IMR-90 (cell line): ENCODE data around the gene EML6. TPM values are rescaled to one million over a fixed set of nuclear protein-coding genes. Genes with fewer than 3 reads are reported as not detected.

Experiments used
- ATAC-seq: fragments of 200-7000 bp; cut with Tn5 transposase; 2 replicates; pipeline ENCODE4 v1.9.1; 2020; ENCODE audit warnings: low read depth, mild to moderate bottlenecking, moderate library complexity
- BruUV-seq: library from RNA; stranded (reverse); fragments of 400-500 nt; replicated peaks from 2 replicates; lab custom pipeline; 2021; lab: Mats Ljungman, UMichigan
- CTCF ChIA-PET: fragments of 300-600 bp; formaldehyde crosslinking; extraction: SDS; loops from one replicate; lab custom pipeline; 2021; ENCODE audit warnings: antibody characterized with exemption; lab: Yijun Ruan, JAX
- POLR2A ChIA-PET: fragments of 300-600 bp; sonication (Branson Sonifier 250); formaldehyde crosslinking; loops from one replicate; lab custom pipeline; 2022; ENCODE audit warnings: antibody characterized with exemption; ENCODE audit not compliant: unreplicated experiment; lab: Charles Lee
- DNase-seq: peaks from one replicate; pipeline ENCODE4 v3.0.0; 2013
- H2AFZ ChIP-seq: replicated peaks from 2 replicates; pipeline ENCODE3; 2013; ENCODE audit warnings: low read length, mild to moderate bottlenecking; ENCODE audit not compliant: poor library complexity
- H2AK5ac ChIP-seq: 2 replicates; pipeline ENCODE4 v1.6.1; 2013; ENCODE audit warnings: low read depth, low read length, inconsistent platforms
- H2AK9ac ChIP-seq: replicated peaks from 2 replicates; pipeline ENCODE3; 2013; ENCODE audit warnings: mild to moderate bottlenecking, low read depth, low read length, moderate library complexity; ENCODE audit not compliant: poor library complexity
- H2BK120ac ChIP-seq: 2 replicates; pipeline ENCODE4 v1.6.1; 2013; ENCODE audit warnings: low read depth, low read length, inconsistent platforms
- H2BK15ac ChIP-seq: 3 replicates; pipeline ENCODE4 v1.6.1; 2013; ENCODE audit warnings: low read depth, low read length, inconsistent platforms
- H2BK20ac ChIP-seq: 2 replicates; pipeline ENCODE4 v1.6.1; 2013; ENCODE audit warnings: low read depth, mild to moderate bottlenecking, inconsistent platforms, low read length, moderate library complexity
- H2BK5ac ChIP-seq: 2 replicates; pipeline ENCODE4 v1.6.1; 2013; ENCODE audit warnings: mild to moderate bottlenecking, low read depth, low read length, inconsistent platforms; ENCODE audit not compliant: poor library complexity, severe bottlenecking
- H3K14ac ChIP-seq: replicated peaks from 2 replicates; pipeline ENCODE4 v1.6.1; 2013; ENCODE audit warnings: low read depth, low read length, inconsistent platforms
- H3K18ac ChIP-seq: 2 replicates; pipeline ENCODE4 v1.6.1; 2013; ENCODE audit warnings: low read depth, low read length, control low read depth
- H3K23ac ChIP-seq: 2 replicates; pipeline ENCODE4 v1.6.1; 2013; ENCODE audit warnings: low read depth, low read length, inconsistent platforms
- H3K27ac ChIP-seq: 2 replicates; pipeline ENCODE4 v1.5.1; 2013; ENCODE audit warnings: mild to moderate bottlenecking, control low read depth, low read length; ENCODE audit not compliant: insufficient read depth
- H3K27me3 ChIP-seq: 2 replicates; pipeline ENCODE4 v1.6.1; 2013; ENCODE audit warnings: low read length; ENCODE audit not compliant: control insufficient read depth, insufficient read depth
- H3K36me3 ChIP-seq: 2 replicates; pipeline ENCODE4 v1.6.1; 2013; ENCODE audit warnings: low read length, mixed read lengths; ENCODE audit not compliant: control insufficient read depth, insufficient read depth
- H3K4ac ChIP-seq: 2 replicates; pipeline ENCODE4 v1.6.1; 2013; ENCODE audit warnings: low read depth, low read length, inconsistent platforms
- H3K4me1 ChIP-seq: 2 replicates; pipeline ENCODE4 v1.6.1; 2013; ENCODE audit warnings: low read length, mixed read lengths; ENCODE audit not compliant: control insufficient read depth, insufficient read depth
- H3K4me2 ChIP-seq: 2 replicates; pipeline ENCODE4 v1.6.1; 2013; ENCODE audit warnings: low read depth, mild to moderate bottlenecking, control low read depth, low read length, moderate library complexity
- H3K4me3 ChIP-seq: 2 replicates; pipeline ENCODE4 v1.5.1; 2013; ENCODE audit warnings: low read depth, mild to moderate bottlenecking, control low read depth, low read length, moderate library complexity; ENCODE audit not compliant: insufficient read depth
- H3K56ac ChIP-seq: 2 replicates; pipeline ENCODE4 v1.6.1; 2013; ENCODE audit warnings: low read length, inconsistent platforms; ENCODE audit not compliant: insufficient read depth; ENCODE audit errors: extremely low read depth
- H3K79me1 ChIP-seq, 2 experiments: 2 replicates each; pipeline ENCODE4 v1.6.1; 2013; ENCODE audit warnings: low read length in 2 of 2, inconsistent platforms in 1 of 2, low read depth in 1 of 2
- H3K9ac ChIP-seq: 2 replicates; pipeline ENCODE4 v1.6.1; 2013; ENCODE audit warnings: low read depth, low read length, control low read depth
- H3K9me1 ChIP-seq: 2 replicates; pipeline ENCODE4 v1.6.1; 2013; ENCODE audit warnings: low read length, inconsistent platforms; ENCODE audit not compliant: insufficient read depth
- H3K9me3 ChIP-seq: 2 replicates; pipeline ENCODE4 v1.6.1; 2013; ENCODE audit warnings: low read length; ENCODE audit not compliant: control insufficient read depth, insufficient read depth
- H4K20me1 ChIP-seq: 2 replicates; pipeline ENCODE4 v1.6.1; 2013; ENCODE audit warnings: low read length, inconsistent platforms; ENCODE audit not compliant: insufficient read depth
- H4K5ac ChIP-seq: 2 replicates; pipeline ENCODE4 v1.6.1; 2013; ENCODE audit warnings: mild to moderate bottlenecking, low read depth, low read length, control low read depth
- H4K8ac ChIP-seq, 2 experiments: 2 replicates each; pipeline ENCODE4 v1.6.1; 2013; ENCODE audit warnings: low read depth in 2 of 2, low read length in 2 of 2, control low read depth in 1 of 2, inconsistent platforms in 1 of 2
- H4K91ac ChIP-seq: 2 replicates; pipeline ENCODE4 v1.6.1; 2013; ENCODE audit warnings: low read depth, low read length, inconsistent platforms; ENCODE audit not compliant: insufficient read depth
- FOS ChIP-seq: fragments of 150-350 bp; IDR thresholded peaks from 2 replicates; pipeline ENCODE4 v1.6.1; 2016; ENCODE audit warnings: low read depth, low read length
- MAZ ChIP-seq: IDR thresholded peaks from 2 replicates; pipeline ENCODE4 v1.6.1; 2012; ENCODE audit warnings: low read depth, mild to moderate bottlenecking, low read length, improper control_type of control experiment, moderate library complexity, borderline replicate concordance
- POLR2A ChIP-seq: IDR thresholded peaks from 2 replicates; pipeline ENCODE4 v1.6.1; 2012; ENCODE audit warnings: mild to moderate bottlenecking, low read depth, low read length
- WGBS, 2 experiments: methylation state at CpG; one replicate each; pipeline versions ENCODE4 v1.1.5 to v1.1.7; 2013; ENCODE audit warnings: missing lambda C conversion rate in 2 of 2; ENCODE audit not compliant: insufficient read length in 1 of 2; ENCODE audit errors: extremely low coverage in 2 of 2; 5-methylcytosine and 5-hydroxymethylcytosine counted together
- dilution Hi-C: fragments of 300-500 bp; cut with HindIII; formaldehyde crosslinking; loops from one replicate; pipeline ENCODE4 v1.14.3; 2018; ENCODE audit warnings: low sequenced_read_pairs; ENCODE audit not compliant: unreplicated experiment
- in situ Hi-C: fragments of 300-500 bp; cut with MboI; formaldehyde crosslinking; loops from 3 replicates; pipeline ENCODE4 v1.14.3; 2019; ENCODE audit warnings: low sequenced_read_pairs, inconsistent platforms, mixed read lengths
- intact Hi-C: fragments of 100-400 bp; cut with micrococcal nuclease; formaldehyde crosslinking; loops from 2 replicates; pipeline ENCODE4 v1.10.0; 2022
- polyA plus RNA-seq, 3 experiments: library from polyadenylated mRNA; depleted of rRNA; stranded (reverse); fragments of >200 nt; gene quantifications; 2 replicates each; pipeline ENCODE4 v1.2.3, GENCODE V29; 2012; ENCODE audit warnings: low replicate concordance in 1 of 3
- total RNA-seq: library from RNA; depleted of rRNA; stranded (reverse); fragments of >200 nt; gene quantifications from 2 replicates; pipeline ENCODE4 v1.2.3, GENCODE V29; 2012

The EML6 gene
- total and polyA plus RNA-seq, 2 of the 4 experiments (the other 2 are of a cell fraction), result 0.18 to 0.19 TPM

DNA sequence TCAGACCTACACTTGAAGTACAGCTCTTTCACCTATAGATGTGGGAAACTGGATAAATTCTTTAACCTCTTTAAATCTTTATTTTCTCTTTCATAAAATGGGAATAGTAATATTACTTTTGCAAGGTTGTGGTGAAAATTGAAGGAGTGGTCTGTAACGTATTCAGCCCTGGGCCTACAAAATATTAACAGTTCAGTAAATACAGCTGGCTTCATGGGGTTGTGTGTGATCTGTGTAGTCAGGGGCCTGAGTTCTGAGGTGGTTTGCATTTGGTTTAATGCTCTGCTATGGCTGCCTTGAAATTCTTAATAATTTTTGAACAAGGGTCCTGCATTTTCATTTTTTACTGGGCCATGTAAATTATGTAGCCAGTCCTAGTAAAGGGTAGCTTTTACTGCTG is 16.8 kb upstream of the EML6 start:
- dilution Hi-C loops, result no loop called here

More for the DNA sequence above, 16.8 kb upstream of the EML6 start:
- Histone ChIP-seq H2AFZ (no peak overlapping the region), H4K5ac (no peak overlapping the region), H2AK5ac (no peak overlapping the region), H3K4me2 (no peak overlapping the region), H3K4me3 (no peak overlapping the region), H3K4me1 (no peaks in the 10 kb centered on the region; the same call in 1 of the 2 replicates), H3K9me1 (no peaks in the 10 kb centered on the region), H3K27me3 (peaks cover 15% of the 10 kb centered on the region), H4K91ac (no peak overlapping the region), H3K79me1 (no peaks in the 10 kb centered on the region), H3K27ac (no peak overlapping the region), H2BK5ac (no peak overlapping the region), H2BK120ac (no peak overlapping the region), H3K56ac (no peak overlapping the region), H2BK15ac (no peak overlapping the region), H3K9ac (no peak overlapping the region), H4K8ac (no peak overlapping the region), H3K9me3 (no peaks in the 10 kb centered on the region), H3K23ac (no peak overlapping the region), H2AK9ac (no peak overlapping the region), H2BK20ac (no peak overlapping the region), H3K36me3 (no peaks in the 10 kb centered on the region), H3K14ac (no peak overlapping the region), H3K4ac (no peak overlapping the region), H3K18ac (no peak overlapping the region), H4K20me1 (no peaks in the 10 kb centered on the region)
- CTCF ChIA-PET, result interaction anchor here (0.8 to 1.1 kb wide), 3 partner anchors 21 to 600 kb away, joined by 3 to 4 read pairs (median 4); no protein-coding TSS in a partner anchor
- POLR2A ChIA-PET, result no interaction called here
- DNase-seq, result no peak
- ATAC-seq, result no peak
- no peak for TF ChIP-seq POLR2A
- TF ChIP-seq FOS, result no peak
- no peak for TF ChIP-seq MAZ
- intact Hi-C loops, result no loop called here
- WGBS, 2 experiments, result no CpG with 5 or more reads among the region's 1 CpG
- in situ Hi-C loops, result loop anchor here (10.0 kb wide), 3 partner anchors 182 to 592 kb away; partner anchors contain the start of gene ACYP2
- no TSS peak for BruUV-seq
